HepG2 (cell line): ENCODE measurements around the gene KIF26B. TPM values are rescaled to one million over a fixed set of nuclear protein-coding genes. Genes with fewer than 3 reads are reported as not detected.

Experiments used
- ATAC-seq: fragments of 200-7000 bp; cut with Tn5 transposase; 3 replicates; pipeline ENCODE4 v1.9.1; 2020; ENCODE audit warnings: mild to moderate bottlenecking, moderate library complexity
- BruUV-seq: library from RNA; stranded (reverse); fragments of 400-500 nt; replicated peaks from 2 replicates; lab custom pipeline; 2021; lab: Mats Ljungman, UMichigan
- CTCF ChIA-PET: fragments of 300-600 bp; formaldehyde crosslinking; extraction: SDS; loops from one replicate; lab custom pipeline; 2021; ENCODE audit warnings: low total read pairs, inconsistent platforms, low intra/inter-chr PET ratio; lab: Yijun Ruan, JAX
- POLR2A ChIA-PET: fragments of 350-600 bp; sonication (Branson Sonifier 250); formaldehyde crosslinking; loops from one replicate; lab custom pipeline; 2020; ENCODE audit warnings: antibody characterized with exemption, inconsistent platforms; lab: Yijun Ruan, JAX
- DNase-seq: peaks from one replicate; pipeline ENCODE4 v3.0.0-alpha.2; 2015; ENCODE audit warnings: low spot score
- FAIRE-seq: peaks from 3 replicates; lab custom pipeline; 2011; peaks lifted over from hg19 to GRCh38; lab: Jason Lieb, UNC
- H2AFZ ChIP-seq: one replicate; pipeline ENCODE4 v1.6.1; 2011; ENCODE audit warnings: low read length, inconsistent platforms
- H3K27ac ChIP-seq: fragments of 300-600 bp; 3 replicates; pipeline ENCODE4 v1.8.0; 2011; ENCODE audit warnings: mixed run types, mild to moderate bottlenecking, mixed read lengths, low read length, inconsistent platforms; ENCODE audit not compliant: insufficient read depth; ENCODE audit errors: extremely low read length
- H3K27me3 ChIP-seq, 2 experiments: fragments of 200-600 bp in 1 of 2; 2 replicates in 1 of 2; 3 replicates in 1 of 2; pipeline versions ENCODE4 v1.6.0 to v1.8.0; 2011; ENCODE audit warnings: low read length in 2 of 2, mild to moderate bottlenecking in 2 of 2, moderate library complexity in 2 of 2, inconsistent platforms in 1 of 2; ENCODE audit not compliant: insufficient read depth in 2 of 2, control insufficient read depth in 1 of 2
- H3K36me3 ChIP-seq, 2 experiments: fragments of 200-600 bp in 1 of 2; replicated peaks in 1 of 2; 2 replicates in 1 of 2; 3 replicates in 1 of 2; pipeline versions ENCODE4 v1.5.1 to v1.8.0; 2011; ENCODE audit warnings: low read length in 2 of 2, inconsistent platforms in 1 of 2; ENCODE audit not compliant: insufficient read depth in 2 of 2, control insufficient read depth in 1 of 2
- H3K4me1 ChIP-seq: 2 replicates; pipeline ENCODE4 v1.5.1; 2012; ENCODE audit warnings: low read length, inconsistent platforms; ENCODE audit not compliant: insufficient read depth
- H3K4me2 ChIP-seq: 2 replicates; pipeline ENCODE4 v1.6.0; 2011; ENCODE audit warnings: low read depth, low read length, inconsistent platforms
- H3K4me3 ChIP-seq, 3 experiments: fragments of 200-600 bp in 1 of 3; sonication (generic), shearing (Covaris generic) in 1 of 3; replicated peaks in 1 of 3; 2 replicates each; pipeline ENCODE4 v1.5.1; 2011 to 2016; ENCODE audit warnings: low read length in 3 of 3, inconsistent platforms in 2 of 3, low read depth in 2 of 3, mild to moderate bottlenecking in 2 of 3, control low read depth in 1 of 3, mixed read lengths in 1 of 3; ENCODE audit not compliant: insufficient read depth in 1 of 3
- H3K79me2 ChIP-seq: one replicate; pipeline ENCODE4 v1.6.1; 2011; ENCODE audit warnings: low read length, inconsistent platforms; ENCODE audit not compliant: insufficient read depth
- H3K9ac ChIP-seq: 2 replicates; pipeline ENCODE4 v1.6.0; 2011; ENCODE audit warnings: mild to moderate bottlenecking, low read depth, low read length, inconsistent platforms; ENCODE audit not compliant: insufficient read depth
- H3K9me3 ChIP-seq: 2 replicates; pipeline ENCODE4 v1.5.1; 2012; ENCODE audit warnings: mild to moderate bottlenecking, low read length
- H4K20me1 ChIP-seq: 2 replicates; pipeline ENCODE4 v1.6.0; 2011; ENCODE audit warnings: inconsistent platforms, mild to moderate bottlenecking, low read length, moderate library complexity; ENCODE audit not compliant: insufficient read depth
- AHR ChIP-seq: IDR thresholded peaks from 2 replicates; pipeline ENCODE4 v1.6.1; 2018; ENCODE audit warnings: missing genetic modification reagents, missing compliant biosample characterization
- ELF4 ChIP-seq: sonication (generic); formaldehyde crosslinking; IDR thresholded peaks from 2 replicates; pipeline ENCODE4 v1.5.0; 2020; ENCODE audit warnings: missing genetic modification reagents, mild to moderate bottlenecking, moderate library complexity, borderline replicate concordance
- FOXA3 ChIP-seq: IDR thresholded peaks from 2 replicates; pipeline ENCODE4 v1.6.1; 2016; ENCODE audit warnings: missing genetic modification reagents, missing compliant biosample characterization
- FOXC1 ChIP-seq: sonication (generic); formaldehyde crosslinking; IDR thresholded peaks from 2 replicates; pipeline ENCODE4 v1.8.0; 2022; ENCODE audit warnings: mild to moderate bottlenecking, missing genetic modification reagents, borderline replicate concordance
- IKZF5 ChIP-seq: IDR thresholded peaks from 2 replicates; pipeline ENCODE4 v1.6.1; 2018; ENCODE audit warnings: missing genetic modification reagents, mild to moderate bottlenecking, missing compliant biosample characterization
- MAFF ChIP-seq: IDR thresholded peaks from 2 replicates; pipeline ENCODE4 v1.6.1; 2011; ENCODE audit warnings: low read depth, low read length, improper control_type of control experiment
- MAFK ChIP-seq, 2 experiments: IDR thresholded peaks in 1 of 2; conservative IDR thresholded peaks in 1 of 2; 2 replicates each; pipeline ENCODE4 v1.6.1; 2011; ENCODE audit warnings: improper control_type of control experiment in 2 of 2, low read length in 2 of 2
- RFX3 ChIP-seq: IDR thresholded peaks from 2 replicates; pipeline ENCODE4 v1.6.1; 2016; ENCODE audit warnings: missing biosample characterization, missing genetic modification reagents
- SP4 ChIP-seq: sonication (generic); formaldehyde crosslinking; IDR thresholded peaks from 2 replicates; pipeline ENCODE4 v1.8.1; 2023; ENCODE audit warnings: mild to moderate bottlenecking, missing genetic modification reagents
- TOPORS ChIP-seq: sonication (generic); formaldehyde crosslinking; IDR thresholded peaks from 2 replicates; pipeline ENCODE4 v1.8.0; 2023; ENCODE audit warnings: mild to moderate bottlenecking, missing genetic modification reagents
- ZSCAN20 ChIP-seq: sonication (generic); formaldehyde crosslinking; IDR thresholded peaks from 2 replicates; pipeline ENCODE4 v1.4.0; 2020; ENCODE audit warnings: missing genetic modification reagents, mild to moderate bottlenecking, borderline replicate concordance
- WGBS: methylation state at CpG from one replicate; pipeline ENCODE4 v1.1.6; 2017; ENCODE audit warnings: low lambda C conversion rate; 5-methylcytosine and 5-hydroxymethylcytosine counted together
- in situ Hi-C: cut with HindIII; loops from 2 replicates; pipeline ENCODE4 v1.10.0; 2017; ENCODE audit warnings: low pct_unique_long_range_greater_than_20kb; ENCODE audit not compliant: extremely low pct_ligation_motif_present
- intact Hi-C: fragments of 100-400 bp; cut with micrococcal nuclease; formaldehyde crosslinking; loops from one replicate; pipeline ENCODE4 v1.10.0; 2022; ENCODE audit not compliant: unreplicated experiment
- polyA plus RNA-seq, 8 experiments: library from polyadenylated mRNA; depleted of rRNA in 3 of 8; stranded (reverse) in 7 of 8; unstranded in 1 of 8; fragments of >200 nt; fragmentation: Illumina TruSeq in 4 of 8; extraction: Trizol in 4 of 8; gene quantifications; 2 replicates each; pipeline versions ENCODE4 v1.2.1 to v1.2.3, GENCODE V29; 2011 to 2016; ENCODE audit warnings: low read depth in 4 of 8, missing spikeins in 1 of 8, mixed read lengths in 1 of 8; ENCODE audit not compliant: insufficient read depth in 1 of 8
- total RNA-seq, 5 experiments: library from RNA; depleted of rRNA; stranded (reverse); fragments of >200 nt; fragmentation: Illumina TruSeq; extraction: Trizol; gene quantifications; 2 replicates each; pipeline ENCODE4 v1.2.3, GENCODE V29; 2016; ENCODE audit warnings: low read depth in 1 of 5
- TF ChIP-seq, protein P1 (sequence below): sonication (generic); formaldehyde crosslinking; conservative IDR thresholded peaks from 2 replicates; pipeline ENCODE4 v1.8.0; 2022; ENCODE audit warnings: low read depth, missing genetic modification reagents
- TF ChIP-seq, protein P2 (sequence below): sonication (generic); formaldehyde crosslinking; IDR thresholded peaks from 2 replicates; pipeline ENCODE4 v1.4.0; 2020; ENCODE audit warnings: missing genetic modification reagents

The KIF26B gene
- total and polyA plus RNA-seq, 2 of the 13 experiments (the other 11 are each of a cell fraction or from before 2014, with no cell fraction given), result 0.08 to 0.09 TPM

DNA sequence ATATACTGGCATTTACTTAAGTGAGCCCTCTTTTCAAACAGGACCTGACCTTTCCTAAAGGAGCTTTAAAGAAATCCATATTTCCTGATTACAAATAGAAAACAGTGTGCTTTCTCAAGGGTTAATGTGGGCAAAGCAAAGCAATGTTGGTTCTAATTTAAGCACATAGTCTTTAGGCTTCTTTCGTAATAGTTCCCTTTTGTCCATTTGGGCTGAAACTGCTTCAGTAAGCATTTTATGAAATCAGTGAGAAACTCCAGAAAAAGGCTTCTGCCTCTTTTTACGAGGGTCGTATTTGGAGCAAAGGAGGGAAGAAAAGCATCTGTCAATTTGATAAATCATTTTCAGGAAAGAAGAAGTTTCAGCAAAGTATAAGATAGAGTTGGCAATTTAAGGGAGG lies 331.2 kb downstream of the KIF26B start:
- peaks cover 10% of the 10 kb centered on the region for H3K4me1 ChIP-seq
- peak; percentile 80 for TF ChIP-seq MAFF
- TF ChIP-seq ELF4 (CRISPR knock-in tag), result no peak
- TF ChIP-seq AHR, result no peak
- TF ChIP-seq SP4 (CRISPR knock-in tag), result no peak
- TF ChIP-seq MAFK (conservative IDR thresholded peaks at IDR 0.05 in 1 of 2, IDR thresholded peaks at IDR 0.05 in 1 of 2; ENCODE audit: low read length in 2 of 2), result peak; percentile 84 to 93
- TF ChIP-seq, protein P1, sequence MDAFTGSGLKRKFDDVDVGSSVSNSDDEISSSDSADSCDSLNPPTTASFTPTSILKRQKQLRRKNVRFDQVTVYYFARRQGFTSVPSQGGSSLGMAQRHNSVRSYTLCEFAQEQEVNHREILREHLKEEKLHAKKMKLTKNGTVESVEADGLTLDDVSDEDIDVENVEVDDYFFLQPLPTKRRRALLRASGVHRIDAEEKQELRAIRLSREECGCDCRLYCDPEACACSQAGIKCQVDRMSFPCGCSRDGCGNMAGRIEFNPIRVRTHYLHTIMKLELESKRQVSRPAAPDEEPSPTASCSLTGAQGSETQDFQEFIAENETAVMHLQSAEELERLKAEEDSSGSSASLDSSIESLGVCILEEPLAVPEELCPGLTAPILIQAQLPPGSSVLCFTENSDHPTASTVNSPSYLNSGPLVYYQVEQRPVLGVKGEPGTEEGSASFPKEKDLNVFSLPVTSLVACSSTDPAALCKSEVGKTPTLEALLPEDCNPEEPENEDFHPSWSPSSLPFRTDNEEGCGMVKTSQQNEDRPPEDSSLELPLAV (CRISPR knock-in tag), result no peak
- no peak overlapping the region for H3K9ac ChIP-seq
- no peaks in the 10 kb centered on the region for H3K36me3 ChIP-seq
- no peak for DNase-seq
- H4K20me1 ChIP-seq, result no peaks in the 10 kb centered on the region
- WGBS, result 27% methylated on average over 3 of the region's 3 CpGs
- no peak overlapping the region for H3K27ac ChIP-seq
- ATAC-seq, result no peak
- intact Hi-C loops (no loop called here), in situ Hi-C loops (no loop called here)
- no peaks in the 10 kb centered on the region for H3K79me2 ChIP-seq
- H3K4me2 ChIP-seq, result no peak overlapping the region
- FAIRE-seq, result no peak
- H3K4me3 ChIP-seq, result no peak overlapping the region
- POLR2A ChIA-PET, result no interaction called here
- H3K27me3 ChIP-seq, result no peaks in the 10 kb centered on the region; a peak in 1 of 5 replicates
- CTCF ChIA-PET, result no interaction called here
- no peak overlapping the region for H2AFZ ChIP-seq
- no peaks in the 10 kb centered on the region for H3K9me3 ChIP-seq
- BruUV-seq, result no TSS peak

DNA sequence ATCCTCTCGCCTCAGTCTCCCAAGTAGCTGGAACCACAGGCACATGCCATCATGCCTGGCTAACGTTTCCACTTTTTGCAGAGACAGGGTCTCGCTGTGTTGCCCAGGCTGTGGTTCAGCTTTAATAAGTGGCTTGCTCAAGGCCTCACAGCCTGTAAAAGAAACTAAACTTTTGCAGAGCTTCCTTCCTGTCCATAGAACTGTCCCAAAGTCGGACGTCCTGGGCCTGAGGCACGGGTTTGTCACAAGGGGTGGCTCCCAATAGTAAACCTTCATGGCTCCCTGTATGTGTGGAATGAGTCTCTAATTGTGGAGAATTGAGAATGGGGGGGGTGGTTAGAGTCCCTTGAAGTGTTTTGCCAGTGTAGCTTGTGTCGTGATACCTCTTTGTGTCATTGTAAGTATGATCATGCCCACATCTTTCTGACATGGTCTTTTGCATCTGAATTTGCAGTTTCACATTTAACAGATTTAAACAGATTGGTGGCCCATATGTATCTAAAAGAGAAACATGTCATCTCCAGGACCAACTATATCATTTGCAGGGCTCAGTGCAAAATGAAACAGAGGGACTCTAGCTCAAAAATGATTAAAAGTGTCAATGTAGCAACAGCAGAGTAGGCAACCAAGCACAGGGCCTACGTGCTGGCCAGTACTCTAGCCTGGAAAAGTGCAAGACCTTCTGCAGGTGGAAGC lies 332.1 kb downstream of the KIF26B start:
- no peak for FAIRE-seq
- no peaks in the 10 kb centered on the region; a peak in 1 of 5 replicates for H3K27me3 ChIP-seq
- TF ChIP-seq IKZF5 (CRISPR knock-in tag), result no peak
- no peak for TF ChIP-seq TOPORS (CRISPR knock-in tag)
- no peak for TF ChIP-seq RFX3 (CRISPR knock-in tag)
- no peak for TF ChIP-seq ZSCAN20 (CRISPR knock-in tag)
- no peak for TF ChIP-seq FOXC1 (CRISPR knock-in tag)
- TF ChIP-seq, protein P2, sequence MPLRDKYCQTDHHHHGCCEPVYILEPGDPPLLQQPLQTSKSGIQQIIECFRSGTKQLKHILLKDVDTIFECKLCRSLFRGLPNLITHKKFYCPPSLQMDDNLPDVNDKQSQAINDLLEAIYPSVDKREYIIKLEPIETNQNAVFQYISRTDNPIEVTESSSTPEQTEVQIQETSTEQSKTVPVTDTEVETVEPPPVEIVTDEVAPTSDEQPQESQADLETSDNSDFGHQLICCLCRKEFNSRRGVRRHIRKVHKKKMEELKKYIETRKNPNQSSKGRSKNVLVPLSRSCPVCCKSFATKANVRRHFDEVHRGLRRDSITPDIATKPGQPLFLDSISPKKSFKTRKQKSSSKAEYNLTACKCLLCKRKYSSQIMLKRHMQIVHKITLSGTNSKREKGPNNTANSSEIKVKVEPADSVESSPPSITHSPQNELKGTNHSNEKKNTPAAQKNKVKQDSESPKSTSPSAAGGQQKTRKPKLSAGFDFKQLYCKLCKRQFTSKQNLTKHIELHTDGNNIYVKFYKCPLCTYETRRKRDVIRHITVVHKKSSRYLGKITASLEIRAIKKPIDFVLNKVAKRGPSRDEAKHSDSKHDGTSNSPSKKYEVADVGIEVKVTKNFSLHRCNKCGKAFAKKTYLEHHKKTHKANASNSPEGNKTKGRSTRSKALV (CRISPR knock-in tag), result no peak
- TF ChIP-seq FOXA3 (CRISPR knock-in tag), result no peak

More for the DNA sequence above, 332.1 kb downstream of the KIF26B start:
- Histone ChIP-seq H3K36me3 (no peaks in the 10 kb centered on the region), H4K20me1 (no peaks in the 10 kb centered on the region), H3K79me2 (no peaks in the 10 kb centered on the region), H3K4me1 (peaks cover 10% of the 10 kb centered on the region), H3K4me2 (no peak overlapping the region), H3K4me3 (no peak overlapping the region), H3K9me3 (no peaks in the 10 kb centered on the region), H2AFZ (no peak overlapping the region), H3K9ac (no peak overlapping the region), H3K27ac (no peak overlapping the region)
- in situ Hi-C loops (no loop called here), intact Hi-C loops (no loop called here)
- ATAC-seq, result no peak
- no peak for DNase-seq
- POLR2A ChIA-PET, result no interaction called here
- CTCF ChIA-PET, result no interaction called here
- BruUV-seq, result no TSS peak
- 68% methylated on average over 8 of the region's 8 CpGs for WGBS
